Central memory CD8-positive, alpha-beta T cell (primary cell): ENCODE measurements around the gene CLBA1.
A peak's percentile ranks its signal among the peaks of the same experiment; 100 is the strongest.

Experiments
- ATAC-seq: fragments of 150-1000 bp; cut with Tn5 transposase; replicated peaks from 2 replicates; pipeline ENCODE4 v1.10.0; 2022; ENCODE audit warnings: mild to moderate bottlenecking, moderate FRiP score, moderate number of reproducible peaks; ENCODE audit not compliant: poor library complexity, severe bottlenecking; ENCODE audit errors: extremely low read depth
- DNase-seq, 2 donors: peaks; one replicate each; pipeline ENCODE4 v3.0.0; 2021; ENCODE audit warnings: low spot score in 2 of 2
- H3K27ac Mint-ChIP-seq: one replicate; pipeline ENCODE4 v1.8.0; 2022; ENCODE audit warnings: low read depth, mild to moderate bottlenecking, moderate library complexity, mixed read lengths
- H3K27me3 Mint-ChIP-seq: one replicate; pipeline ENCODE4 v1.8.0; 2022; ENCODE audit warnings: mixed read lengths
- H3K36me3 Mint-ChIP-seq: one replicate; pipeline ENCODE4 v1.8.0; 2022; ENCODE audit warnings: mild to moderate bottlenecking, moderate library complexity, mixed read lengths; ENCODE audit not compliant: insufficient read depth
- H3K4me1 Mint-ChIP-seq: one replicate; pipeline ENCODE4 v1.8.0; 2022; ENCODE audit warnings: mixed read lengths
- H3K4me3 Mint-ChIP-seq: one replicate; pipeline ENCODE4 v1.8.0; 2022; ENCODE audit warnings: mild to moderate bottlenecking, moderate library complexity, mixed read lengths
- H3K9me3 Mint-ChIP-seq: one replicate; pipeline ENCODE4 v1.8.0; 2022; ENCODE audit warnings: mixed read lengths

The CLBA1 gene

GRCh38 chr14:104985675-104986486, at the start of gene CLBA1:
Gene CLBA1 (plus strand): TSS chr14:104985788. CDS start chr14:104986432, 644 bp downstream.
- Mint-ChIP-seq H3K27me3 (no peaks in the 10 kb centered on the region), H3K27ac (peak within 1 kb of the TSS; percentile 81), H3K9me3 (no peaks in the 10 kb centered on the region), H3K36me3 (peaks cover 9% of the 10 kb centered on the region), H3K4me1 (no peaks in the 10 kb centered on the region), H3K4me3 (peak within 1 kb of the TSS; percentile 76)
- ATAC-seq (peak; percentile 98), DNase-seq (peak; percentile 72 to 79)

- Mint-ChIP-seq H3K27me3 (peaks cover 38% of the 10 kb centered on the region), H3K4me1 (peaks cover 5% of the 10 kb centered on the region), H3K27ac (no peak overlapping the region), H3K4me3 (no peak overlapping the region), H3K9me3 (no peaks in the 10 kb centered on the region), H3K36me3 (peaks cover 4% of the 10 kb centered on the region)
- no peak for ATAC-seq
- no peak for DNase-seq
Measured at GRCh38 chr14:104935955-104936354, 49.6 kb upstream of the CLBA1 start.

- Mint-ChIP-seq H3K9me3 (no peaks in the 10 kb centered on the region), H3K27me3 (peaks cover 40% of the 10 kb centered on the region), H3K27ac (no peak overlapping the region), H3K4me3 (no peak overlapping the region), H3K4me1 (peaks cover 5% of the 10 kb centered on the region), H3K36me3 (peaks cover 4% of the 10 kb centered on the region)
- ATAC-seq: no peak
- DNase-seq: no peak
Measured at GRCh38 chr14:104936361-104937155, 49.0 kb upstream of the CLBA1 start.

GRCh38 chr14:104937161-104937560, 48.4 kb upstream of the CLBA1 start:
- Mint-ChIP-seq H3K4me3 (no peak overlapping the region), H3K27ac (no peak overlapping the region), H3K9me3 (no peaks in the 10 kb centered on the region), H3K4me1 (peaks cover 5% of the 10 kb centered on the region), H3K27me3 (peaks cover 40% of the 10 kb centered on the region), H3K36me3 (peaks cover 4% of the 10 kb centered on the region)
- ATAC-seq (no peak), DNase-seq (no peak)

- DNase-seq (no peak), ATAC-seq (no peak)
- Mint-ChIP-seq H3K36me3 (peaks cover 4% of the 10 kb centered on the region), H3K27ac (no peak overlapping the region), H3K9me3 (no peaks in the 10 kb centered on the region), H3K27me3 (peaks cover 40% of the 10 kb centered on the region), H3K4me1 (peaks cover 5% of the 10 kb centered on the region), H3K4me3 (no peak overlapping the region)
Measured at GRCh38 chr14:104937694-104938365, 47.8 kb upstream of the CLBA1 start.

GRCh38 chr14:104938436-104938835, 47.2 kb upstream of the CLBA1 start:
- H3K27me3 Mint-ChIP-seq: peaks cover 40% of the 10 kb centered on the region
- no peak for ATAC-seq
- no peak overlapping the region for H3K4me3 Mint-ChIP-seq
- peaks cover 5% of the 10 kb centered on the region for H3K4me1 Mint-ChIP-seq
- DNase-seq: no peak
- peaks cover 2% of the 10 kb centered on the region for H3K36me3 Mint-ChIP-seq
- no peaks in the 10 kb centered on the region for H3K9me3 Mint-ChIP-seq
- H3K27ac Mint-ChIP-seq: no peak overlapping the region

- H3K9me3 Mint-ChIP-seq: no peaks in the 10 kb centered on the region
- ATAC-seq (no peak), DNase-seq (no peak)
- H3K27me3 Mint-ChIP-seq: peaks cover 40% of the 10 kb centered on the region
- H3K4me1 Mint-ChIP-seq: peaks cover 5% of the 10 kb centered on the region
- H3K36me3 Mint-ChIP-seq: peaks cover 2% of the 10 kb centered on the region
- H3K27ac Mint-ChIP-seq: no peak overlapping the region
- H3K4me3 Mint-ChIP-seq: no peak overlapping the region
Measured at GRCh38 chr14:104938960-104939359, 46.6 kb upstream of the CLBA1 start.

- no peak for ATAC-seq
- Mint-ChIP-seq H3K27ac (no peak overlapping the region), H3K27me3 (peaks cover 32% of the 10 kb centered on the region), H3K36me3 (no peaks in the 10 kb centered on the region), H3K4me3 (no peak overlapping the region), H3K4me1 (no peaks in the 10 kb centered on the region), H3K9me3 (no peaks in the 10 kb centered on the region)
- no peak for DNase-seq
Measured at GRCh38 chr14:104939666-104940410, 45.8 kb upstream of the CLBA1 start.

- H3K9me3 Mint-ChIP-seq: no peaks in the 10 kb centered on the region
- no peak overlapping the region for H3K4me3 Mint-ChIP-seq
- no peaks in the 10 kb centered on the region for H3K4me1 Mint-ChIP-seq
- H3K27ac Mint-ChIP-seq: no peak overlapping the region
- no peaks in the 10 kb centered on the region for H3K36me3 Mint-ChIP-seq
- DNase-seq (no peak), ATAC-seq (no peak)
- H3K27me3 Mint-ChIP-seq: peaks cover 25% of the 10 kb centered on the region
Measured at GRCh38 chr14:104940526-104941150, 45.0 kb upstream of the CLBA1 start.

- DNase-seq: no peak
- H3K36me3 Mint-ChIP-seq: no peaks in the 10 kb centered on the region
- H3K27ac Mint-ChIP-seq: no peak overlapping the region
- H3K27me3 Mint-ChIP-seq: peaks cover 25% of the 10 kb centered on the region
- H3K9me3 Mint-ChIP-seq: no peaks in the 10 kb centered on the region
- ATAC-seq: no peak
- H3K4me3 Mint-ChIP-seq: no peak overlapping the region
- no peaks in the 10 kb centered on the region for H3K4me1 Mint-ChIP-seq
Measured at GRCh38 chr14:104941508-104942365, 43.9 kb upstream of the CLBA1 start.

GRCh38 chr14:104942586-104942985, 43.0 kb upstream of the CLBA1 start:
- Mint-ChIP-seq H3K4me3 (no peak overlapping the region), H3K4me1 (no peaks in the 10 kb centered on the region), H3K27ac (no peak overlapping the region), H3K27me3 (peaks cover 25% of the 10 kb centered on the region), H3K9me3 (no peaks in the 10 kb centered on the region), H3K36me3 (no peaks in the 10 kb centered on the region)
- DNase-seq: no peak
- no peak for ATAC-seq
